HL-60 (cell line): ENCODE results near the gene ATP6V1E1.
"Not testable (repeated sequence)": the region's sequence is repeated elsewhere in the genome, so short reads cannot be mapped to it uniquely, and the experiment has no call there.

Source experiments
- DNase-seq, 2 experiments: peaks; one replicate each; pipeline ENCODE4 v3.0.0-alpha.2; 2010 to 2020; ENCODE audit warnings: low read depth in 1 of 2, low spot score in 1 of 2
- H3K27ac ChIP-seq: fragments of 250-450 bp; sonication (Bioruptor Pico); replicated peaks from 2 replicates; pipeline ENCODE4 v1.5.1; 2020; ENCODE audit warnings: mild to moderate bottlenecking, moderate library complexity
- H3K27me3 ChIP-seq: fragments of 250-450 bp; sonication (Bioruptor Pico); 2 replicates; pipeline ENCODE4 v1.5.1; 2021; ENCODE audit warnings: mild to moderate bottlenecking, moderate library complexity; ENCODE audit not compliant: insufficient read depth, poor library complexity, severe bottlenecking
- H3K4me3 ChIP-seq: replicated peaks from 2 replicates; pipeline ENCODE4 v1.5.1; 2011; ENCODE audit warnings: mild to moderate bottlenecking, control low read depth, low read length; ENCODE audit not compliant: insufficient read depth
- GABPA ChIP-seq: IDR thresholded peaks from 2 replicates; pipeline ENCODE4 v1.6.1; 2012; ENCODE audit warnings: low read depth
- POLR2AphosphoS5 ChIP-seq: IDR thresholded peaks from 2 replicates; pipeline ENCODE4 v1.6.1; 2012; ENCODE audit warnings: low read depth
- SPI1 ChIP-seq: IDR thresholded peaks from 2 replicates; pipeline ENCODE4 v1.6.1; 2012; ENCODE audit warnings: low read depth, mild to moderate bottlenecking, borderline replicate concordance
- TF ChIP-seq, protein P1 (sequence below): IDR thresholded peaks from 2 replicates; pipeline ENCODE4 v1.6.1; 2012; ENCODE audit warnings: low read depth; ENCODE audit not compliant: insufficient replicate concordance
- TF ChIP-seq, protein P2 (sequence below): IDR thresholded peaks from one replicate; pipeline ENCODE4 v1.5.1; 2011; ENCODE audit warnings: low read length, control low read depth, inconsistent platforms; ENCODE audit not compliant: insufficient read depth

ATP6V1E1 gene

DNA sequence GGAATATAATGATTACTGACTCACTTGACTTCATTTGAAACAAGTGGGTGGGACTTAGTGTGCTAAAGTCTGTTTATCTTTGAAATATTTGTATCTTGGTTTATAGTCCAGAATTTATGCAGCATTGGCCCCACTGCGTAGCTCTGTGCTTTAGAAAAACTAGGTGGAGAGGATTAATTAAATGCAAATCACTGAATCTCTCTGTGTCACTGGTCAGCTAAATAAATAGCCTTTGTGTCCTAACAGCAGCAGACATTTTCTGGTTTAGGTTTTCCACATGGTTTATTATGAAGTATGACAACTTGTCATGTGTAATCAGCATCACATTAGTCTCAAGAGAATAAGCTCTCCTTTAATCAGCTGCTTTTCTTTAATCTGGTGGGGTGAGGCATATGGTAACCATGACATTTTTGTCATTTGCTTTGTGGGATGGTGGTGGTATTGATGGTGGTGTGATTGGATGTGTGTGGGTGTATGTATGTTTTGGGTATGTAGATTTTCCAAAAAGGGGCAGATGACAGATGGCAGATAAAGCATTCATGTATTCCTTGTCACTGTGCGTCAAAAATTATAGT lies 44.0 kb upstream of the ATP6V1E1 start:
- DNase-seq: no peak
- no peak for TF ChIP-seq GABPA
- TF ChIP-seq, protein P1, sequence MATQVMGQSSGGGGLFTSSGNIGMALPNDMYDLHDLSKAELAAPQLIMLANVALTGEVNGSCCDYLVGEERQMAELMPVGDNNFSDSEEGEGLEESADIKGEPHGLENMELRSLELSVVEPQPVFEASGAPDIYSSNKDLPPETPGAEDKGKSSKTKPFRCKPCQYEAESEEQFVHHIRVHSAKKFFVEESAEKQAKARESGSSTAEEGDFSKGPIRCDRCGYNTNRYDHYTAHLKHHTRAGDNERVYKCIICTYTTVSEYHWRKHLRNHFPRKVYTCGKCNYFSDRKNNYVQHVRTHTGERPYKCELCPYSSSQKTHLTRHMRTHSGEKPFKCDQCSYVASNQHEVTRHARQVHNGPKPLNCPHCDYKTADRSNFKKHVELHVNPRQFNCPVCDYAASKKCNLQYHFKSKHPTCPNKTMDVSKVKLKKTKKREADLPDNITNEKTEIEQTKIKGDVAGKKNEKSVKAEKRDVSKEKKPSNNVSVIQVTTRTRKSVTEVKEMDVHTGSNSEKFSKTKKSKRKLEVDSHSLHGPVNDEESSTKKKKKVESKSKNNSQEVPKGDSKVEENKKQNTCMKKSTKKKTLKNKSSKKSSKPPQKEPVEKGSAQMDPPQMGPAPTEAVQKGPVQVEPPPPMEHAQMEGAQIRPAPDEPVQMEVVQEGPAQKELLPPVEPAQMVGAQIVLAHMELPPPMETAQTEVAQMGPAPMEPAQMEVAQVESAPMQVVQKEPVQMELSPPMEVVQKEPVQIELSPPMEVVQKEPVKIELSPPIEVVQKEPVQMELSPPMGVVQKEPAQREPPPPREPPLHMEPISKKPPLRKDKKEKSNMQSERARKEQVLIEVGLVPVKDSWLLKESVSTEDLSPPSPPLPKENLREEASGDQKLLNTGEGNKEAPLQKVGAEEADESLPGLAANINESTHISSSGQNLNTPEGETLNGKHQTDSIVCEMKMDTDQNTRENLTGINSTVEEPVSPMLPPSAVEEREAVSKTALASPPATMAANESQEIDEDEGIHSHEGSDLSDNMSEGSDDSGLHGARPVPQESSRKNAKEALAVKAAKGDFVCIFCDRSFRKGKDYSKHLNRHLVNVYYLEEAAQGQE: no peak
- TF ChIP-seq SPI1: no peak
- TF ChIP-seq, protein P2, sequence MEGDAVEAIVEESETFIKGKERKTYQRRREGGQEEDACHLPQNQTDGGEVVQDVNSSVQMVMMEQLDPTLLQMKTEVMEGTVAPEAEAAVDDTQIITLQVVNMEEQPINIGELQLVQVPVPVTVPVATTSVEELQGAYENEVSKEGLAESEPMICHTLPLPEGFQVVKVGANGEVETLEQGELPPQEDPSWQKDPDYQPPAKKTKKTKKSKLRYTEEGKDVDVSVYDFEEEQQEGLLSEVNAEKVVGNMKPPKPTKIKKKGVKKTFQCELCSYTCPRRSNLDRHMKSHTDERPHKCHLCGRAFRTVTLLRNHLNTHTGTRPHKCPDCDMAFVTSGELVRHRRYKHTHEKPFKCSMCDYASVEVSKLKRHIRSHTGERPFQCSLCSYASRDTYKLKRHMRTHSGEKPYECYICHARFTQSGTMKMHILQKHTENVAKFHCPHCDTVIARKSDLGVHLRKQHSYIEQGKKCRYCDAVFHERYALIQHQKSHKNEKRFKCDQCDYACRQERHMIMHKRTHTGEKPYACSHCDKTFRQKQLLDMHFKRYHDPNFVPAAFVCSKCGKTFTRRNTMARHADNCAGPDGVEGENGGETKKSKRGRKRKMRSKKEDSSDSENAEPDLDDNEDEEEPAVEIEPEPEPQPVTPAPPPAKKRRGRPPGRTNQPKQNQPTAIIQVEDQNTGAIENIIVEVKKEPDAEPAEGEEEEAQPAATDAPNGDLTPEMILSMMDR: no peak
- no peak for TF ChIP-seq POLR2AphosphoS5
- H3K4me3 ChIP-seq: no peak overlapping the region
- H3K27me3 ChIP-seq: no peaks in the 10 kb centered on the region
- peak overlapping the region; percentile 78 for H3K27ac ChIP-seq

DNA sequence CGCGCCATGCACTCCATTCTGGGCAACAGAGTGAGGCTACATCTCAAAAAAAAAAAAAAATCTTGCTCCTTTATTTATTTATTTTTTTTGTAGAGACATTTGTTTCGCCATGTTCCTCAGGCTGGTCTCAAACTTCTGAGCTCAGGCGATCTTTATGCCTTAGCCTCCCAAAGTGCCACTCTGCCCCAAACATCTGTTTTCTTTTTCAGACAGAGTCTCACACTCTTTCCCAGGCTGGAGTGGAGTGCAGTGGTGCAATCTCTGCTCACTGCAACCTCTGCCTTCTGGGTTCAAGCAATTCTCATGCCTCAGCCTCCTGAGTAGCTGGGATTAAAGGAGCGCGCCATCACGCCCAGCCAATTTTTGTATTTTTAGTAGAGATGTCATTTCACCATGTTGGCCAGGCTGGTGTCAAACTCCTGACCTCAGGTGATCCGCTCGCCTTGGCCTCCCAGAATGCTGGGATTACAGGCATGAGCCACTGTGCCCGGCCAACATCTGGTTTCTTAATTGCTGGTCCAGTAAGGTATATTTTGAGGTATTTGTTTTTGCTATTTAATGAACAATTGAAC lies 43.1 kb upstream of the ATP6V1E1 start:
- DNase-seq, H3K4me3 ChIP-seq, H3K27me3 ChIP-seq: not testable (repeated sequence)
- peak overlapping the region; percentile 78 for H3K27ac ChIP-seq

DNA sequence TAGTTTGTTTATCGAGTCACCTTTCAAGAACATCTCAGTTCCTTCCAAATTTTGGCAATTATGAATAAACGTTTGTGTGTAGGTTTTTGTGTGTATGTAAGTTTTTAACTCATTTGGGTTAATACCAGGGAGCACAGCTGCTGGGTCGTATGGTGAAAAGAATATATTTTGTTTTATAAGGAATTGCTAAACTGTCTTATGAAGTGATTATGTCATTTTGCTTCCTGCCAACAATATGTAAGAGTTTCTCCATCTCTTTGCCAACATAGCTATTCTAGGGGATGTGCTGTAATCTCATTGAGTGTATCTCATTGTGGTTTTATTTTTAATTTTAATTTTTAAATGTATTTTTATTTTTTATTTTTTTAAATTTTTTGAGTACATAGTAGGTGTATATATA lies 37.3 kb upstream of the ATP6V1E1 start:
- H3K27ac ChIP-seq: peak overlapping the region; percentile 56
- DNase-seq: peak in 1 of 2 experiments; percentile 58
- TF ChIP-seq POLR2AphosphoS5: no peak
- no peak for TF ChIP-seq GABPA
- TF ChIP-seq, protein P2: no peak
- no peak for TF ChIP-seq SPI1
- TF ChIP-seq, protein P1: no peak
- H3K27me3 ChIP-seq: no peaks in the 10 kb centered on the region
- no peak overlapping the region for H3K4me3 ChIP-seq

DNA sequence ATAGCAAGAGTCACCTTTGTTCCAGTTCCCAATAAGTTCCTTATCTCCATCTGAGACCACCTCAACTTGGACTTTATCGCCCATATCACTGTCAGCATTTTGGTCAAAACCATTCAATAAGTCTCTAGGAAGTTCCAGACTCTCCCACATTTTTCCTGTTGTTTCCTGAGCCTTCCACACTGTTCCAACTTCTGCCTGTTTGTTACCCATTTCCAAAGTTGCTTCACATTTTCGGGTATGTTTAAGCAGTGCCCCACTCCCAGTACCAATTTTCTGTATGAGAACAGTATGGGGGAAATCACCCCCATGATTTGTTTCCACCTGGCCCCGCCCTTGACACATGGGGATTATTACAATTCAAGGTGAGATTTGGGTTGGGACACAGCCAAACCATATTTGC lies 36.7 kb upstream of the ATP6V1E1 start:
- DNase-seq: peak in 1 of 2 experiments; percentile 21
- H3K27me3 ChIP-seq: no peaks in the 10 kb centered on the region
- H3K4me3 ChIP-seq: no peak overlapping the region
- TF ChIP-seq, protein P2: no peak
- TF ChIP-seq, protein P1: no peak
- TF ChIP-seq SPI1: no peak
- no peak for TF ChIP-seq GABPA
- TF ChIP-seq POLR2AphosphoS5: no peak
- peak overlapping the region; percentile 56 for H3K27ac ChIP-seq
